BJ (cell line): ENCODE measurements around the gene COTL1. TPM values are rescaled to one million over a fixed set of nuclear protein-coding genes. Genes with fewer than 3 reads are reported as not detected.

ENCODE experiments used
- CTCF ChIA-PET: fragments of 350-600 bp; formaldehyde crosslinking; extraction: SDS; loops from one replicate; lab custom pipeline; 2021; ENCODE audit warnings: antibody characterized with exemption, inconsistent platforms; lab: Yijun Ruan, JAX
- POLR2A ChIA-PET: fragments of 300-600 bp; sonication (Branson Sonifier 250); formaldehyde crosslinking; extraction: SDS; loops from one replicate; lab custom pipeline; 2021; ENCODE audit warnings: antibody characterized with exemption; lab: Charles Lee
- DNase-seq: peaks from one replicate; pipeline ENCODE4 v3.0.0-alpha.2; 2011; ENCODE audit warnings: low read depth
- H3K27me3 ChIP-seq: 2 replicates; pipeline ENCODE4 v1.6.0; 2011; ENCODE audit warnings: low read length; ENCODE audit not compliant: control insufficient read depth, insufficient read depth
- H3K36me3 ChIP-seq: 2 replicates; pipeline ENCODE4 v1.5.1; 2011; ENCODE audit warnings: low read length; ENCODE audit not compliant: control insufficient read depth, insufficient read depth
- H3K4me3 ChIP-seq: 2 replicates; pipeline ENCODE4 v1.5.1; 2011; ENCODE audit warnings: low read depth, mild to moderate bottlenecking, control low read depth, low read length
- CTCF ChIP-seq: IDR thresholded peaks from 2 replicates; pipeline ENCODE4 v1.5.1; 2011; ENCODE audit warnings: low read depth, mild to moderate bottlenecking, control low read depth, inconsistent platforms, low read length, moderate library complexity; ENCODE audit not compliant: insufficient read depth
- polyA plus RNA-seq: library from polyadenylated mRNA; depleted of rRNA; stranded (reverse); fragments of >200 nt; gene quantifications from 2 replicates; pipeline ENCODE4 v1.2.3, GENCODE V29; 2011

The COTL1 gene
- polyA plus RNA-seq, 1 experiment: 166 TPM

GRCh38 chr16:84662471-84662870, 44.6 kb upstream of the COTL1 start:
- Histone ChIP-seq H3K4me3 (no peak overlapping the region), H3K36me3 (peaks cover 38% of the 10 kb centered on the region), H3K27me3 (no peaks in the 10 kb centered on the region)
- ChIA-PET POLR2A (no interaction called here), CTCF (interaction anchor here (0.6 to 3.9 kb wide), 7 partner anchors 8 to 76 kb away, joined by 3 to 37 read pairs (median 4); no protein-coding TSS in a partner anchor)
- DNase-seq: no peak
- no peak for TF ChIP-seq CTCF

GRCh38 chr16:84661418-84662060, 43.7 kb upstream of the COTL1 start:
- Histone ChIP-seq H3K4me3 (no peak overlapping the region), H3K27me3 (no peaks in the 10 kb centered on the region), H3K36me3 (peaks cover 45% of the 10 kb centered on the region)
- ChIA-PET CTCF (interaction anchor here (0.6 to 3.9 kb wide), 3 partner anchors 11 to 704 kb away, joined by 3 to 37 read pairs (median 4); no protein-coding TSS in a partner anchor), POLR2A (no interaction called here)
- DNase-seq: no peak
- TF ChIP-seq CTCF: no peak

- DNase-seq: no peak
- Histone ChIP-seq H3K36me3 (peaks cover 43% of the 10 kb centered on the region), H3K27me3 (no peaks in the 10 kb centered on the region), H3K4me3 (no peak overlapping the region)
- no peak for TF ChIP-seq CTCF
- CTCF ChIA-PET: interaction anchor here (3.9 kb wide), 1 partner anchor 11 kb away, joined by 37 read pairs; no protein-coding TSS in a partner anchor
- POLR2A ChIA-PET: no interaction called here
These were observed 43.1 kb upstream of the COTL1 start for GRCh38 chr16:84660973-84661372.

GRCh38 chr16:84659656-84660300, 41.9 kb upstream of the COTL1 start:
- Histone ChIP-seq H3K4me3 (no peak overlapping the region), H3K36me3 (peaks cover 40% of the 10 kb centered on the region), H3K27me3 (no peaks in the 10 kb centered on the region)
- DNase-seq: no peak
- ChIA-PET CTCF (interaction anchor here (1.1 to 1.2 kb wide), 2 partner anchors 67 to 71 kb away, joined by 3 read pairs; no protein-coding TSS in a partner anchor), POLR2A (no interaction called here)
- TF ChIP-seq CTCF: no peak

GRCh38 chr16:84658690-84659089, 40.8 kb upstream of the COTL1 start:
- no peak overlapping the region for H3K4me3 ChIP-seq
- POLR2A ChIA-PET: no interaction called here
- TF ChIP-seq CTCF: no peak
- CTCF ChIA-PET: interaction anchor here (0.7 to 1.2 kb wide), 4 partner anchors 13 to 72 kb away, joined by 3 to 4 read pairs (median 3); no protein-coding TSS in a partner anchor
- DNase-seq: no peak
- peaks cover 41% of the 10 kb centered on the region for H3K36me3 ChIP-seq
- H3K27me3 ChIP-seq: no peaks in the 10 kb centered on the region
